A673 (cell line): ENCODE measurements around the gene CENATAC.

Source experiments
- CTCF ChIP-seq: fragments of 300-800, 200-600 bp; sonication (generic); conservative IDR thresholded peaks from 2 replicates; pipeline ENCODE4 v1.5.1; 2017; ENCODE audit warnings: low read depth, mild to moderate bottlenecking, antibody characterized with exemption, low read length, moderate library complexity, mixed read lengths
- EZH2 ChIP-seq: fragments of 200-600 bp; sonication (generic); IDR thresholded peaks from 2 replicates; pipeline ENCODE4 v1.6.1; 2017; ENCODE audit warnings: borderline replicate concordance, low read depth, mild to moderate bottlenecking, mixed read lengths, antibody characterized with exemption, low read length; ENCODE audit not compliant: poor library complexity, severe bottlenecking

- no peak for TF ChIP-seq CTCF
- no peak for TF ChIP-seq EZH2
Observed at GRCh38 chr11:118957968-118958367, 40.0 kb upstream of the CENATAC start.
